Endodermal cell (in vitro differentiated cells): ENCODE measurements around the gene ARPP21. TPM values are rescaled to one million over a fixed set of nuclear protein-coding genes. Genes with fewer than 3 reads are reported as not detected.

Source experiments
- DNase-seq: peaks from one replicate; pipeline ENCODE4 v3.0.0-alpha.2; 2017
- H3K27ac ChIP-seq: 2 replicates; pipeline ENCODE4 v1.5.1; 2013; ENCODE audit warnings: mild to moderate bottlenecking, low read depth, low read length, moderate library complexity
- H3K27me3 ChIP-seq: 2 replicates; pipeline ENCODE4 v1.6.1; 2013; ENCODE audit warnings: mild to moderate bottlenecking, low read length, moderate library complexity; ENCODE audit not compliant: insufficient read depth, control insufficient read depth, poor library complexity, severe bottlenecking
- H3K36me3 ChIP-seq: 2 replicates; pipeline ENCODE4 v1.7.0; 2013; ENCODE audit warnings: mild to moderate bottlenecking, low read length, moderate library complexity; ENCODE audit not compliant: control insufficient read depth, insufficient read depth
- H3K4me1 ChIP-seq: one replicate; pipeline ENCODE4 v1.7.0; 2013; ENCODE audit warnings: low read length; ENCODE audit not compliant: control insufficient read depth, insufficient read depth
- H3K4me3 ChIP-seq: 2 replicates; pipeline ENCODE4 v1.5.1; 2013; ENCODE audit warnings: mild to moderate bottlenecking, low read length, moderate library complexity
- H3K9ac ChIP-seq: 2 replicates; pipeline ENCODE4 v1.6.1; 2013; ENCODE audit warnings: mild to moderate bottlenecking, low read length, moderate library complexity; ENCODE audit not compliant: poor library complexity, severe bottlenecking; ENCODE audit errors: extremely low read depth
- H3K9me3 ChIP-seq: 2 replicates; pipeline ENCODE4 v1.6.1; 2013; ENCODE audit warnings: mild to moderate bottlenecking, low read length, moderate library complexity; ENCODE audit not compliant: control insufficient read depth
- H3K27ac Mint-ChIP-seq: 2 replicates; pipeline ENCODE4 v1.8.0; 2020; ENCODE audit warnings: mixed read lengths
- H3K27me3 Mint-ChIP-seq: 2 replicates; pipeline ENCODE4 v1.8.0; 2021; ENCODE audit warnings: mild to moderate bottlenecking, mixed read lengths; ENCODE audit not compliant: insufficient read depth
- H3K36me3 Mint-ChIP-seq: 2 replicates; pipeline ENCODE4 v1.8.0; 2020; ENCODE audit warnings: low read depth, mixed read lengths
- H3K4me1 Mint-ChIP-seq: 2 replicates; pipeline ENCODE4 v1.8.0; 2020; ENCODE audit warnings: mixed read lengths
- H3K4me3 Mint-ChIP-seq: 2 replicates; pipeline ENCODE4 v1.8.0; 2020; ENCODE audit warnings: mild to moderate bottlenecking, moderate library complexity, mixed read lengths
- H3K9me3 Mint-ChIP-seq: 2 replicates; pipeline ENCODE4 v1.8.0; 2020; ENCODE audit warnings: mild to moderate bottlenecking, mixed read lengths
- WGBS, 2 experiments: methylation state at CpG; one replicate each; pipeline versions ENCODE4 v1.1.5 to v1.1.7; 2013; ENCODE audit warnings: missing lambda C conversion rate in 2 of 2, mixed read lengths in 1 of 2; ENCODE audit not compliant: insufficient coverage in 1 of 2, insufficient read length in 1 of 2; 5-methylcytosine and 5-hydroxymethylcytosine counted together
- total RNA-seq, 2 donors: library from RNA; stranded (reverse); fragmentation: NEBNext Ultra II Directional in 1 of 2; extraction: Animal tissue kit (Norgen Biotek cat#: 25700) in 1 of 2; gene quantifications; 2 replicates in 1 of 2; 3 replicates in 1 of 2; pipeline ENCODE4 v1.2.1, GENCODE V29; 2021
- TF ChIP-seq, protein P1 (sequence below): fragments of 200-600 bp; sonication (generic); conservative IDR thresholded peaks from 2 replicates; pipeline ENCODE4 v1.5.0; 2021; ENCODE audit warnings: antibody characterized with exemption, mild to moderate bottlenecking

ARPP21 gene
- total RNA-seq, 2 donors from 2014 or later, result not detected

- Histone ChIP-seq H3K4me3 (no peak overlapping the region), H3K4me1 (no peaks in the 10 kb centered on the region), H3K9ac (no peak overlapping the region), H3K36me3 (no peaks in the 10 kb centered on the region), H3K27me3 (no peaks in the 10 kb centered on the region), H3K9me3 (no peaks in the 10 kb centered on the region), H3K27ac (no peak overlapping the region)
- Mint-ChIP-seq H3K4me3 (no peak overlapping the region), H3K4me1 (no peaks in the 10 kb centered on the region), H3K36me3 (no peaks in the 10 kb centered on the region), H3K27ac (no peak overlapping the region), H3K27me3 (peaks cover 2% of the 10 kb centered on the region), H3K9me3 (no peaks in the 10 kb centered on the region)
- TF ChIP-seq, protein P1, sequence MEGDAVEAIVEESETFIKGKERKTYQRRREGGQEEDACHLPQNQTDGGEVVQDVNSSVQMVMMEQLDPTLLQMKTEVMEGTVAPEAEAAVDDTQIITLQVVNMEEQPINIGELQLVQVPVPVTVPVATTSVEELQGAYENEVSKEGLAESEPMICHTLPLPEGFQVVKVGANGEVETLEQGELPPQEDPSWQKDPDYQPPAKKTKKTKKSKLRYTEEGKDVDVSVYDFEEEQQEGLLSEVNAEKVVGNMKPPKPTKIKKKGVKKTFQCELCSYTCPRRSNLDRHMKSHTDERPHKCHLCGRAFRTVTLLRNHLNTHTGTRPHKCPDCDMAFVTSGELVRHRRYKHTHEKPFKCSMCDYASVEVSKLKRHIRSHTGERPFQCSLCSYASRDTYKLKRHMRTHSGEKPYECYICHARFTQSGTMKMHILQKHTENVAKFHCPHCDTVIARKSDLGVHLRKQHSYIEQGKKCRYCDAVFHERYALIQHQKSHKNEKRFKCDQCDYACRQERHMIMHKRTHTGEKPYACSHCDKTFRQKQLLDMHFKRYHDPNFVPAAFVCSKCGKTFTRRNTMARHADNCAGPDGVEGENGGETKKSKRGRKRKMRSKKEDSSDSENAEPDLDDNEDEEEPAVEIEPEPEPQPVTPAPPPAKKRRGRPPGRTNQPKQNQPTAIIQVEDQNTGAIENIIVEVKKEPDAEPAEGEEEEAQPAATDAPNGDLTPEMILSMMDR, result no peak
- WGBS, 2 experiments, result 78% methylated on average over 1 of the region's 3 CpGs; no CpG with 5 or more reads in 1 of the 2 experiments
- DNase-seq, result no peak
These were observed 49.5 kb downstream of the ARPP21 start for GRCh38 chr3:35688826-35689225.

DNA sequence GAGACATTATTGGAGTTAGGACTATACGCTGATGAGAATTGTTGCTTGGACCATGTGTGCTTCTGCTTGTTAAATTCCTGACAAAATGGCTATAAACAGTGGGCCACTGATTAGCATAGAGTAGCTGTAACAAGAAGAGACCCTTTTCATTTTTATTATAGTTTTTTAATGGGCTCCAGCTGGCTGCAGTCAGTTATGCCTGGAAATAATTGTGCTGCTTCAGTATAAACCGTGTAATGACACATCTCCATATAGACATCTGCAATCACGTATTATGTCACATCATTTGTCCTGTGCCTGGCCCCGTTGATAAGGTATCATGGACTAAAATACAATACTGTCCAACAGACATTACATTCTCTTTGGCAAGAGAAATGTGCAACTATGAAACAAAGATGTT is 50.9 kb downstream of the ARPP21 start:
- no peaks in the 10 kb centered on the region for H3K9me3 Mint-ChIP-seq
- WGBS, 2 experiments, result 69 to 100% methylated on average over 1 to 4 of the region's 4 CpGs
- no peaks in the 10 kb centered on the region for H3K36me3 Mint-ChIP-seq
- H3K4me1 Mint-ChIP-seq, result no peaks in the 10 kb centered on the region
- H3K27me3 ChIP-seq, result no peaks in the 10 kb centered on the region
- no peaks in the 10 kb centered on the region for H3K4me1 ChIP-seq
- H3K36me3 ChIP-seq, result no peaks in the 10 kb centered on the region
- H3K27me3 Mint-ChIP-seq, result peaks cover 2% of the 10 kb centered on the region
- H3K27ac Mint-ChIP-seq, result no peak overlapping the region
- H3K27ac ChIP-seq, result no peak overlapping the region
- no peak overlapping the region for H3K9ac ChIP-seq
- TF ChIP-seq, protein P1, result no peak
- DNase-seq, result no peak
- no peak overlapping the region for H3K4me3 Mint-ChIP-seq
- H3K9me3 ChIP-seq, result no peaks in the 10 kb centered on the region
- no peak overlapping the region for H3K4me3 ChIP-seq

DNA sequence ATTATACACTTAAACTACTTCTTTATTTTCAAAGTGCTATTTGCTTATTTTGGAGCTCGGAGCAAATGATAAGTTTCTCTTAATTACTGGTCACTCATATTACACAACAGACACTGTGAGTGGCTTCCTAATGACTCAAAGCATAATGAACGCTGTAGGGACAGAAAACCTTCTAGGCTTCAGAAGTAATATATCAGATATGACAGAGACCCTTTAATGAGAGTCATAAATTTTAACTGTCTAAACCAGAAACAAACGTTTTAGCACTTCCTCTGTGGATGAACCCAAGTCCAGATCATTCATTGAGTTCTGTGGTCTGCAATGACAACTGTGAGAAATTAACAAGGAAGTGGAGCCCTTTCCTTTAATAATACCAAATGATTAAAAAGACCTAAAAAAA is 66.6 kb downstream of the ARPP21 start:
- 83% methylated on average over 3 of the region's 3 CpGs; no CpG with 5 or more reads in 1 of the 2 experiments for WGBS, 2 experiments
- DNase-seq, result no peak
- H3K4me3 ChIP-seq, result no peak overlapping the region
- H3K27me3 ChIP-seq, result no peaks in the 10 kb centered on the region
- H3K27me3 Mint-ChIP-seq, result peaks cover 11% of the 10 kb centered on the region
- H3K27ac ChIP-seq, result no peak overlapping the region
- no peak overlapping the region for H3K27ac Mint-ChIP-seq
- TF ChIP-seq, protein P1, result no peak
- H3K36me3 Mint-ChIP-seq, result no peaks in the 10 kb centered on the region
- H3K4me1 Mint-ChIP-seq, result peaks cover 16% of the 10 kb centered on the region
- peaks cover 8% of the 10 kb centered on the region for H3K4me1 ChIP-seq
- no peak overlapping the region for H3K9ac ChIP-seq
- H3K9me3 Mint-ChIP-seq, result no peaks in the 10 kb centered on the region
- H3K36me3 ChIP-seq, result no peaks in the 10 kb centered on the region
- no peak overlapping the region for H3K4me3 Mint-ChIP-seq
- no peaks in the 10 kb centered on the region for H3K9me3 ChIP-seq
